Measurements from ENCODE around the gene SPATA45. TPM values are rescaled to one million over a fixed set of nuclear protein-coding genes. Genes with fewer than 3 reads are reported as not detected.

SPATA45 gene
- total and polyA plus RNA-seq, 2 of the 13 experiments (the other 11 are each of a cell fraction or from before 2014, with no cell fraction given) = 0.17 to 0.64 TPM

DNA sequence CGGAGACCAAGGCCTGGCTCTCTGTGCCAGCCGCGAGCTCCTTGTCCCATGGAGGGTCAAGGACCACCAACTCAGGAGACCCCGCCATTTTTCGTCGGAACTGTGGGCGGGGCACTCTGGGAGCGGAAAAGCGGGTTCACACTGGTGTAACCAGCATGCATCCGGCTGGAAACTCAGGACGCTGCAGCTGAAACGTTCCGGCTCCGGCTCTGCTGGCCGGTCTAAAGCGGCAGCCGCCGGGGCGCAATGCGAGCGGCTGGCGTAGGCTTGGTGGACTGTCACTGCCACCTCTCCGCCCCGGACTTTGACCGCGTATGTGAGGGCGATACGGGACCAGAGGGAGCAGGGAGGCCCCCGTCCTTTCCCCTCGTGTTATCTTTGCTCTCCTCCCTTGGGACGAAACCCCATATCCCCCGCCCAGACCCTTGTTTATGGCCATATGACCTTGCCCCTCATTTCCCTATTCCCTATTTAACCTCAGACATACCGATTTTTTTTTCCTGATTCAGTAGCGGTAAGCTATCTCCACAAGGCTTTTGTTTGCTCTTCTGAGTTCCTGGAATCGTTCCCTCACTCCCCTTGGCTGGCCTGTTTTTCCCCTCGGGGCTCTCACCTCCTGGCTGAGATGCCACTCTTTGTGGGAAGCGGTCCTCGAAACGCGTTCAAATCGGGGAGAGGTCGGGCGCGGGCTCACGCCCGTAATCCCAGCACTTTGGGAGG is 55.6 kb downstream of the SPATA45 start, which contains the start of the genes NSL1 and TATDN3:
NSL1 (minus strand) TSS at position 102 of the 720 bp plus-strand sequence; CDS start at position 88, 14 bp downstream.
TATDN3 (plus strand) TSS at position 219 of the 720 bp plus-strand sequence; CDS start at position 247, 28 bp downstream.
- ChIA-PET POLR2A (interaction anchor here (0.5 to 5.9 kb wide), 19 partner anchors 9 to 756 kb away, joined by 3 to 80 read pairs (median 4); partner anchors contain the start of genes DTL, FLVCR1 and INTS7), CTCF (ENCODE audit: low intra/inter-chr PET ratio, low total read pairs) (no interaction called here)
- H3K9me3 ChIP-seq (ENCODE audit: low read length) = no peaks in the 10 kb centered on the region
- in situ Hi-C loops (cut with HindIII; ENCODE audit: extremely low pct_ligation_motif_present, low pct_unique_long_range_greater_than_20kb) = no loop called here
- FAIRE-seq (peak; percentile 54), ATAC-seq (peak; percentile 99), DNase-seq (ENCODE audit: low spot score) (peak; percentile 93)
- H3K4me1 ChIP-seq (ENCODE audit: insufficient read depth, low read length) = peaks cover 66% of the 10 kb centered on the region
- peak within 1 kb of the TSS; percentile 88 to 92 (median 88) for H3K4me3 ChIP-seq (replicated peaks in 1 of 3; ENCODE audit: insufficient read depth in 1 of 3, low read depth in 2 of 3, low read length in 3 of 3)
- H3K27me3 ChIP-seq (ENCODE audit: control insufficient read depth in 1 of 2, insufficient read depth in 2 of 2, low read length in 2 of 2) = no peaks in the 10 kb centered on the region; a peak in 1 of 5 replicates
- peaks cover 1 to 7% of the 10 kb centered on the region in 2 experiments; a peak in 3 of 5 replicates for H3K36me3 ChIP-seq (replicated peaks in 1 of 2; ENCODE audit: control insufficient read depth in 1 of 2, insufficient read depth in 2 of 2, low read length in 2 of 2)
- peak within 1 kb of the TSS; percentile 93 for H3K4me2 ChIP-seq (ENCODE audit: low read depth, low read length)
- H2AFZ ChIP-seq (ENCODE audit: low read length) = peak within 1 kb of the TSS; percentile 29
- H4K20me1 ChIP-seq (ENCODE audit: insufficient read depth, low read length) = no peaks in the 10 kb centered on the region; the same call in 1 of the 2 replicates
- WGBS (ENCODE audit: low lambda C conversion rate) = 2% methylated on average over 18 of the region's 46 CpGs
- H3K9ac ChIP-seq (ENCODE audit: insufficient read depth, low read depth, low read length) = peak within 1 kb of the TSS; percentile 95
- intact Hi-C loops (cut with micrococcal nuclease; ENCODE audit: unreplicated experiment) = loop anchor here (1.0 to 5.0 kb wide), 3 partner anchors 24 to 205 kb away; no protein-coding TSS in a partner anchor
- H3K79me2 ChIP-seq (ENCODE audit: insufficient read depth, low read length) = peaks cover 31% of the 10 kb centered on the region
- BruUV-seq (replicated peaks) = TSS peak; percentile 91
- peak within 1 kb of the TSS; percentile 100 for H3K27ac ChIP-seq (ENCODE audit: extremely low read length, insufficient read depth, low read length)
- TF ChIP-seq ZNF180 (CRISPR knock-in tag; IDR thresholded peaks at IDR 0.05; ENCODE audit: borderline replicate concordance, low read depth) = no peak
- peak; percentile 49; the same call in 1 of the 2 replicates for TF ChIP-seq SRF (IDR thresholded peaks at IDR 0.05; ENCODE audit: low read depth, low read length)
- TF ChIP-seq, protein P1, sequence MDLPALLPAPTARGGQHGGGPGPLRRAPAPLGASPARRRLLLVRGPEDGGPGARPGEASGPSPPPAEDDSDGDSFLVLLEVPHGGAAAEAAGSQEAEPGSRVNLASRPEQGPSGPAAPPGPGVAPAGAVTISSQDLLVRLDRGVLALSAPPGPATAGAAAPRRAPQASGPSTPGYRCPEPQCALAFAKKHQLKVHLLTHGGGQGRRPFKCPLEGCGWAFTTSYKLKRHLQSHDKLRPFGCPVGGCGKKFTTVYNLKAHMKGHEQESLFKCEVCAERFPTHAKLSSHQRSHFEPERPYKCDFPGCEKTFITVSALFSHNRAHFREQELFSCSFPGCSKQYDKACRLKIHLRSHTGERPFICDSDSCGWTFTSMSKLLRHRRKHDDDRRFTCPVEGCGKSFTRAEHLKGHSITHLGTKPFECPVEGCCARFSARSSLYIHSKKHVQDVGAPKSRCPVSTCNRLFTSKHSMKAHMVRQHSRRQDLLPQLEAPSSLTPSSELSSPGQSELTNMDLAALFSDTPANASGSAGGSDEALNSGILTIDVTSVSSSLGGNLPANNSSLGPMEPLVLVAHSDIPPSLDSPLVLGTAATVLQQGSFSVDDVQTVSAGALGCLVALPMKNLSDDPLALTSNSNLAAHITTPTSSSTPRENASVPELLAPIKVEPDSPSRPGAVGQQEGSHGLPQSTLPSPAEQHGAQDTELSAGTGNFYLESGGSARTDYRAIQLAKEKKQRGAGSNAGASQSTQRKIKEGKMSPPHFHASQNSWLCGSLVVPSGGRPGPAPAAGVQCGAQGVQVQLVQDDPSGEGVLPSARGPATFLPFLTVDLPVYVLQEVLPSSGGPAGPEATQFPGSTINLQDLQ (CRISPR knock-in tag; IDR thresholded peaks at IDR 0.05) = no peak
- TF ChIP-seq PRPF4 (IDR thresholded peaks at IDR 0.05; ENCODE audit: low read depth, low read length, poor library complexity, severe bottlenecking) = no peak
- no peak for TF ChIP-seq ZNF432 (CRISPR knock-in tag; IDR thresholded peaks at IDR 0.05; ENCODE audit: borderline replicate concordance)
- peak; percentile 83; the same call in 1 of the 2 replicates for TF ChIP-seq ZNF558 (CRISPR knock-in tag; IDR thresholded peaks at IDR 0.05; ENCODE audit: borderline replicate concordance)
- TF ChIP-seq, protein P2, sequence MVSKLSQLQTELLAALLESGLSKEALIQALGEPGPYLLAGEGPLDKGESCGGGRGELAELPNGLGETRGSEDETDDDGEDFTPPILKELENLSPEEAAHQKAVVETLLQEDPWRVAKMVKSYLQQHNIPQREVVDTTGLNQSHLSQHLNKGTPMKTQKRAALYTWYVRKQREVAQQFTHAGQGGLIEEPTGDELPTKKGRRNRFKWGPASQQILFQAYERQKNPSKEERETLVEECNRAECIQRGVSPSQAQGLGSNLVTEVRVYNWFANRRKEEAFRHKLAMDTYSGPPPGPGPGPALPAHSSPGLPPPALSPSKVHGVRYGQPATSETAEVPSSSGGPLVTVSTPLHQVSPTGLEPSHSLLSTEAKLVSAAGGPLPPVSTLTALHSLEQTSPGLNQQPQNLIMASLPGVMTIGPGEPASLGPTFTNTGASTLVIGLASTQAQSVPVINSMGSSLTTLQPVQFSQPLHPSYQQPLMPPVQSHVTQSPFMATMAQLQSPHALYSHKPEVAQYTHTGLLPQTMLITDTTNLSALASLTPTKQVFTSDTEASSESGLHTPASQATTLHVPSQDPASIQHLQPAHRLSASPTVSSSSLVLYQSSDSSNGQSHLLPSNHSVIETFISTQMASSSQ (IDR thresholded peaks at IDR 0.05; ENCODE audit: low read depth) = no peak; the same call in 1 of the 2 replicates
- TF ChIP-seq, protein P2 (CRISPR knock-in tag; IDR thresholded peaks at IDR 0.05; ENCODE audit: borderline replicate concordance) = peak; percentile 88
- no peak for TF ChIP-seq ZFP62 (CRISPR knock-in tag; IDR thresholded peaks at IDR 0.05)
- peak; percentile 83 for TF ChIP-seq ARNTL (CRISPR knock-in tag; IDR thresholded peaks at IDR 0.05)
- TF ChIP-seq HNRNPH1 (optimal IDR thresholded peaks at IDR 0.05; ENCODE audit: low read depth, low read length) = no peak
- TF ChIP-seq, protein P3, sequence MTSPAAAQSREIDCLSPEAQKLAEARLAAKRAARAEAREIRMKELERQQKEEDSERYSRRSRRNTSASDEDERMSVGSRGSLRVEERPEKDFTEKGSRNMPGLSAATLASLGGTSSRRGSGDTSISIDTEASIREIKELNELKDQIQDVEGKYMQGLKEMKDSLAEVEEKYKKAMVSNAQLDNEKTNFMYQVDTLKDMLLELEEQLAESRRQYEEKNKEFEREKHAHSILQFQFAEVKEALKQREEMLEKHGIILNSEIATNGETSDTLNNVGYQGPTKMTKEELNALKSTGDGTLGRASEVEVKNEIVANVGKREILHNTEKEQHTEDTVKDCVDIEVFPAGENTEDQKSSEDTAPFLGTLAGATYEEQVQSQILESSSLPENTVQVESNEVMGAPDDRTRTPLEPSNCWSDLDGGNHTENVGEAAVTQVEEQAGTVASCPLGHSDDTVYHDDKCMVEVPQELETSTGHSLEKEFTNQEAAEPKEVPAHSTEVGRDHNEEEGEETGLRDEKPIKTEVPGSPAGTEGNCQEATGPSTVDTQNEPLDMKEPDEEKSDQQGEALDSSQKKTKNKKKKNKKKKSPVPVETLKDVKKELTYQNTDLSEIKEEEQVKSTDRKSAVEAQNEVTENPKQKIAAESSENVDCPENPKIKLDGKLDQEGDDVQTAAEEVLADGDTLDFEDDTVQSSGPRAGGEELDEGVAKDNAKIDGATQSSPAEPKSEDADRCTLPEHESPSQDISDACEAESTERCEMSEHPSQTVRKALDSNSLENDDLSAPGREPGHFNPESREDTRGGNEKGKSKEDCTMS (CRISPR knock-in tag; conservative IDR thresholded peaks at IDR 0.05) = no peak; the same call in 1 of the 2 replicates
- no peak; the same call in 1 of the 2 replicates for TF ChIP-seq ZNF20 (CRISPR knock-in tag; IDR thresholded peaks at IDR 0.05)
- peak; percentile 97 for TF ChIP-seq SMAD3 (CRISPR knock-in tag; IDR thresholded peaks at IDR 0.05)

Data from HepG2 (cell line).